Fibroblast of skin of left quadriceps (primary cell): ENCODE results near the gene TBX10.
A peak's percentile ranks its signal among the peaks of the same experiment; 100 is the strongest.
"Not testable (repeated sequence)": the region's sequence is repeated elsewhere in the genome, so short reads cannot be mapped to it uniquely, and the experiment has no call there.

Experiments used
- DNase-seq, 2 experiments: peaks; one replicate each; pipeline ENCODE4 v3.0.0-alpha.2; 2013; ENCODE audit warnings: low read depth in 2 of 2

TBX10 gene

DNA sequence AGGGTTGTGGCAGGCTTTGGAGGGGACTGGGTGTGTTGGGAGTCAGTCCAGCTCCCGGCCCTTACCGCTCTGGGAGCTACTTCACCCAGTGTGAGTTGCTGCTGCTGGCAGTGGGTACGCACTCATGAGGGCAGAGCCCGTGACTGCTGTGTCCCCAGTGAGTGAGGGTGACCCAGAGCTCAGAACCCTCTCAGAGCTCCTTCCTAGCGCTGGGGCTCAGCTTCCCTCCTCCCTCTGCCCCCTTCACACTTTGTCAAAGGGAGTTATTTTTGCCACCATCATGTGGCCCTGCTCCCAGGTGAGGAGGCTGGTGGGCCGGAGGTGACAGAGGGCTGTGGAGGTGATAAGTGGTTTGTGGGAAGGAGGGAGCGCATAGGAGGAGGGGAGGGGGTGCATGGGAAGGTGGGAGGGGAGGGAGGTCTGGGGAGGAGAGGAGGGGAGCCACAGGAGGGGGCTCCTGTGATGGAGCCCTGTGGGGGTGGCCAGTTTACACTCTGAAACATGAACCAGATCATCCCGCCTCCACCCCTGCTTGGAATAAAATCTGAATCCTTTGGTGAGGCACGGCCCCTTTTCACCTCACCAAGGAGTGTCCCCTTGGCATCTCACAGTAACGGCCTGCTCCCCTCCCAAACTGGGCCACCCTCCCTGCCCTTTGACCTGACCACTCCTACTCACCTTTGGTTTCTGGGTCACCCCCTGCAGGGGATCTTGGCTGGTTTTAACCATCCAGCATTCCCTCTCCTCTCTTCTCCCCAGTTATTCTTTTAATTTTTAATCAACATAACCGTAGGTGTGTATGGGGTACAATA is 22.9 kb downstream of the TBX10 start:
- no peak for DNase-seq

- no peak for DNase-seq
Observed at GRCh38 chr11:67615728-67616430, 23.7 kb downstream of the TBX10 start.

- DNase-seq = no peak
Observed at GRCh38 chr11:67614730-67615714, 24.5 kb downstream of the TBX10 start.

- peak in 1 of 2 experiments; percentile 7 for DNase-seq
Observed at GRCh38 chr11:67613960-67614715, 25.4 kb downstream of the TBX10 start.

- no peak for DNase-seq
Observed at GRCh38 chr11:67613313-67613959, 26.1 kb downstream of the TBX10 start.

DNA sequence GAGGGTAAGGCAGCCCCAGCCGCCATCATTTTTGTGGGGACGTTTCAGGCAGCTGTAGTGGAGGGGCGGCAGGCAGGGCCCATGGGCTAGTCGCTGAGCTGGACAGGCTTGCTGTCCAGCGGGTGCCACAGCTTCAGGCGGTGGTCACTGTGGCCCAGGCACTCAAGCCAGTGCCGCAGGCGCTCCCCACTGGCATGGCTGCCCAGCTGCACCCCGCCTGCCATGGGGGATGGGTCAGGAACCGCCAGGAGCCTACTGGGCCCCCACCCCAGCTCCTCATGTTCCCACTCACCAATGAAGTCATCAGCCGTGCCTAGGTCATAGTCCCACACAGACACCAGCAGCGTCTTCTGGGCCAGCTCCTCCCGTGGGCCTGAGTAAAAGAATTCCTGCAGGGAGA is 26.8 kb downstream of the TBX10 start:
- DNase-seq = no peak

DNA sequence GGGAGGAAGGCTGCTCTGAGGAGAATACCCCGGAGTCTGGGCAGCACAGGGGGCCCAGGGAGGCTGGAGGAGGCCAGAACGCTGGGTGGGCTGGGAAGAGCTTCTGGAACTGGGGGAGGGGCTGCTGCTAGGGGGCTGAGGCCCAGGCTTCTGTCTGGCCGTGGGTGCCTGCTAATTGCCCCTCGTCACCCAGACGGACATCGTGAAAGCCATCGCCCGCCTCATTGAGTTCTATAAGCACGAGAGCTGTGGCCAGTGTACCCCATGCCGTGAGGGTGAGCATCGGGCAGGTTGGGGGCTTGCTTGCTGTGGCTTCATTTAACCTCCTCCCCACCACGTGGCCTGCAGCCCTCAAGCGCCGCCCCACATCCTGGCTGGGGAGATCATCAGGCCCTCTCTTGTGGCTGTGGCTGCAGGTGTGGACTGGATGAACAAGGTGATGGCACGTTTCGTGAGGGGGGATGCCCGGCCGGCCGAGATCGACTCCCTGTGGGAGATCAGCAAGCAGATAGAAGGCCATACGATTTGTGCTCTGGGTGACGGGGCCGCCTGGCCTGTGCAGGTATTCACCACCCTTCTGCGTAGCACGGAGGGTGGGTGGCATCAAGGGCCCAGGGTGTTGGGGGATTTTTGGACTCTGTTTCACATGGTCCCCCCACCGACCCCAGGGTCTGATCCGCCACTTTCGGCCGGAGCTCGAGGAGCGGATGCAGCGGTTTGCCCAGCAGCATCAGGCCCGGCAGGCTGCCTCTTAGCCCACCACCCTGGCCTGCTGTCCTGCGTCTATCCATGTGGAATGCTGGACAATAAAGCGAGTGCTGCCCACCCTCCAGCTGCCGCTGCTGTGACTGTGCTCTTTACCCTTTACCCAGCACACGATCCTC is 27.6 kb downstream of the TBX10 start:
- no peak for DNase-seq

DNA sequence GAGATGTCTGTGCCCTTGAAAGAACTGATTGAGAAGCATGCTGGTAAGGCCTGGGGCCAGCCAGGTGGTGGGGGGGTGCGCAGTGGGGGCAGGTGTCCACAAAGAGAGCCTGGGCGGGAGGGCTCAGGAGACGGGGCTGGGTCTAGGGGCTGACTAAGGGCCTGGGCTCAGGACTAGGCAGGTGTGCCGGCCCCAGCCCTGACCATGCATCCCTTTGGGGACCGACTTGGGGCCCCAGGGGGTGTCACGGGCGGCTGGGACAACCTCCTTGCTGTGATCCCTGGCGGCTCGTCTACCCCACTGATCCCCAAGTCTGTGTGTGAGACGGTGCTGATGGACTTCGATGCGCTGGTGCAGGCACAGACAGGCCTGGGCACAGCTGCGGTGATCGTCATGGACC is 28.4 kb downstream of the TBX10 start:
- DNase-seq = no peak

DNA sequence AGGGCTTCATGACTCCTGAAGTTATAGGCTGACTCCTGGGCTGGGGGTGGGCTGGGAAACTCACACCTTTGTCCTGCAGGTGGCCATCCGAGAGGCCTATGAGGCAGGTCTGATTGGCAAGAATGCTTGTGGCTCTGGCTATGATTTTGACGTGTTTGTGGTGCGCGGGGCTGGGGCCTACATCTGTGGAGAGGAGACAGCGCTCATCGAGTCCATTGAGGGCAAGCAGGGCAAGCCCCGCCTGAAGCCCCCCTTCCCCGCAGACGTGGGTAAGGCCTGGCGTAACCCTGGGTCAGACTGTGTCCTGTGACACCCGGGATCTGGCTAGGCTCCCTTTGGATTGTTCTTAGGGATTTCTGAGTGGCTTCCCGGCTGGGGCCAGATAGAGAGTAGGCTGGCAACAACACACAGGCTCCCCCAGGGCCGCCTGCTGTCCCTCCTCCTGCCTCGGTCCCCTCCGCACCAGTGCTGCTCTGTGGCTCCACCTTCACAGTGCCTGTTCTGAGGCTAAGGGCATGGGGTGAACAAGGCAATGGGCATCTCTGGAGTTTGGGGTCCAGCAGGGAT is 29.2 kb downstream of the TBX10 start:
- DNase-seq = no peak

- no peak for DNase-seq
Observed at GRCh38 chr11:67609316-67609715, 30.2 kb downstream of the TBX10 start.

GRCh38 chr11:67608486-67608885 is 31.1 kb downstream of the TBX10 start:
- no peak for DNase-seq

DNA sequence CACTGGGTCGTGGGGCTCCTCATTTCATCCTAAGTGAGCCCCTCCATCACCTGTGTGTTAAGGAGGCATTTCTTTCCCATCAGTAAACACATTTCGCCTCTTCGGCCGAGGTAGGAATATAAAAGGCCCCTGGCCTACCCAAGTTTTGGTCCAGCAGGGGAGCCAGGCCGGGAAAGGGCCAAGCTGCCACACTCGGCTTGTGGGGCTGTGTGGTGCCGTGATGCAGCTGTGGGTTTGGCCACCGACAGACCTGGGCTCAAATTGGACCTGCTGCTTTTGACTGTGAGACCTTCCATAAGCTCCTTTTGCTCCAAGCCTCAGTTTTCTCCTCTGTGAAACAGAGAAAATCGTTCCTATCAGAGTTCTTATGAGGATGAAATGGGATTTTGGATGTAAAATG is 32.1 kb downstream of the TBX10 start:
- DNase-seq = no peak

GRCh38 chr11:67606492-67607295 is 32.9 kb downstream of the TBX10 start, which contains the start of gene NDUFV1:
Gene NDUFV1 (plus strand): TSS chr11:67606936. CDS start chr11:67607005, 69 bp downstream.
- peak; percentile 78 to 82 for DNase-seq

DNA sequence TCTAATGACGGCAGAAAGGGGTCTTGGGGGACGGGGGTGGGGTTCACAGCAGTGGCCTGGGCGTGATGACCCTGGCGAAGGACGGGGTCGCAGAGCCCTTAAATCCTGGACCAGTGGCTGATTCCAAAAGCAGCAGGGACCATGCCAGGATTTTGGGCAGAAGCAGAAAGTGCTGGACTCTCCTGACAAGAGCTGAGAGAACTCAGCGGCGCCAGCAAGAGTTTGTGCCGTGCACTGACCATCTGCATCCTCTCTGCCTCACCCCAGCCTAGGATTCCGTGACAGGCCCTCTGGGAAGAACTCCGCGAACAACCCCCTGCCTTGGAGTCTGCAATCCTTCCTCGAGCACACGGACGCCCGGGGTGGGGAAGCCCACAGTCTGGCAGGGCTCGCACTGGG is 33.5 kb downstream of the TBX10 start:
- DNase-seq = no peak

DNA sequence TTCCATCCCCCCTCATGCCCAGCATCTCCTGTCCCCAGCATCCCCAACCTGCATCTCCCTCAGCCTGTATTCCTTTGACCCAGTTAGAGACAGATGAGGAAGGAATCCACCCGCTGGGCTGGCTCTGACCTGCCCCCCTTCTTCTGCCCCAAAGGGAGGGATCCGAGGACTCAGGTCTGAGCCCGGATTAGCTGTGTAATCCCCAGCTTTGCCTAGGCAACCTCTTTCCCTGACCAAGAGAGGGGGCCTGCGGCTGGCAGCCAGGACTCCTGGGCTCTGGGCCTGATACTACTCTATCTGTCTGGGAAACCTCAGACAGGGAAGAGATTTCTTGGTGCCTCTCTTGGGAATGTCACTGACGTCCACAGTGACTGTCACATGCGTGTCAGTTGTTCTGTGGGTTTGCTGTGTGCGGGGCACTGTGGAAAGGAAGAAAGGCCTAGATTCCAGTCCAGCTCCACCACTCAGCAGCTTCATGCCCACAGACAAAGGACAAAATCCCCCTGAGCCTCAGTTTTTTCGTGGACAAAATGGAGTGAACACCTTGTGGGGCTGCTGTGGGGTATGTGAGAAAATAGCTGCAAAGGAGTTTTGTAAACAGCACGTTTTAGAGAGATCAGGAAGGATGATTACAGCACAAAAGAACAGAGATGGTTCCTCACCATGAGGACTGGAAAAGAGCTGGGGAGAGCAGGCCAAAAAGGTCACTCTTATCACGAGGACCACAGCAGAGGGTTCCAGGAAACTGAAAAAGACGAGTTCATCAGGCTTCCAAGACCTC is 34.1 kb downstream of the TBX10 start:
- no peak for DNase-seq

- no peak for DNase-seq
Observed at GRCh38 chr11:67604815-67605214, 34.7 kb downstream of the TBX10 start.

- DNase-seq = not testable (repeated sequence)
Observed at GRCh38 chr11:67604119-67604518, 35.4 kb downstream of the TBX10 start.

GRCh38 chr11:67601098-67601497 is 38.5 kb downstream of the TBX10 start:
- no peak for DNase-seq
